ENCODE results near the gene C1orf167.

The C1orf167 gene

DNA sequence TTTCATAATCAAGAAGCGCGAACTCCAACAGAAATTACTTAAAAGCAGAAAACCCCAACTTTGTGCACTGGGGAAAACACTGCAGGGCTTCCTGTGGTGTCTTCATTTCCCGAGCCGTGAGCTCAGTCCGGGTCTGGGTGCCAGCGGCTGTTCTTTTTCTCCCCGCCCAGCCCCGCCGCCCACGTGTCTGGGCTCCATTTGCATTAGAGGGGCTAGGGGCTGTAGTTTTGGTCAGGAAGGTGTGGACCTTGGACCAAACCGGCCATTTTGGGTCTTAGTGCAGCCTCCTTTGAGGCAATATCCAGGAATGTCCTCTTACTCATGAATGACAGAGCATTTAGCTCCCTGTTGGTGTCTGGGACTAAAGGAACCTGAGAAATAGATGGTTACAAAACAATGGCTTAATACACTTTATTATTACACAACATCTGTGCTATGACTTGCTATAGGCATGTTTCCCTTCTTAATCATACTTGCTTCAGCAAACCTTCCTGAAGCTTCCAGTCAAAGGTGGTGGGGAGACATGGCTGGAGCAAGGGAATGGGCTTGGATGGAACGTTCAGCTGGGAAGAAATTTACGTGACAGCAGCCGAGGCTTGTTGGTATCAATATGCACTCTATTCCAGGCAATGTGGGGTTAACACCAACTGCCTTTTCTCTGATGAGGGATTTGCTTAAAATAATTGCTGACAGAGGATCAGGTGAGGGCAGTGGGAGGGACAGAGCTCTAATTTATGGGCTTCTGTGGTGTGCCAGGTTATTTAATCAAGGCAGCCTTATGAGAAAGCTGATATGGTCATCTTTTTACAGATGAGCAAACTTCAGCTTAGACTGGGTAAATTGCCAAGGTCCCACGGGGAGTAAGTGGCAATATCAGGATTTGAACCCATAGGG lies 25.0 kb upstream of the C1orf167 start:
- peak; percentile 70 for DNase-seq

DNA sequence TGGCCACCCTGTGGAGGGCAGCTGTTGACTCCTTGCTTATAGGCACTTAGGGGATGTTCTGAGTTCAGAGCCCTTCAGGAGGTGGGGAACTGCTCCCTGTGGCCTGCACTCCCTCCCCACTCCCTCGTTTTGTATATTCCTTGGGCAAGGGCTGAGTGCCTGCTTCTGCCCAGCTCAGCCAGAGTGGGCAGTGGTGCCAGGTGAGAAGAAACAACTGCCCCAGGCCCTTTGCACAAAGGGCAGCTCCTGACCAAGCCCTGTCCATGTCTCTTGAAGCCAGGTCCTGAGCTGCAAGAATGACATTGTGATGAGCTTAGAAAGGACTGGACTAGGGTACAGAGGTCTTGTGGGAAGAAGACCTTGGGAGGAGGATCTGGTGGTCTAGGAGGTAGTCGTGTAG lies 23.9 kb upstream of the C1orf167 start:
- no peak for DNase-seq

DNA sequence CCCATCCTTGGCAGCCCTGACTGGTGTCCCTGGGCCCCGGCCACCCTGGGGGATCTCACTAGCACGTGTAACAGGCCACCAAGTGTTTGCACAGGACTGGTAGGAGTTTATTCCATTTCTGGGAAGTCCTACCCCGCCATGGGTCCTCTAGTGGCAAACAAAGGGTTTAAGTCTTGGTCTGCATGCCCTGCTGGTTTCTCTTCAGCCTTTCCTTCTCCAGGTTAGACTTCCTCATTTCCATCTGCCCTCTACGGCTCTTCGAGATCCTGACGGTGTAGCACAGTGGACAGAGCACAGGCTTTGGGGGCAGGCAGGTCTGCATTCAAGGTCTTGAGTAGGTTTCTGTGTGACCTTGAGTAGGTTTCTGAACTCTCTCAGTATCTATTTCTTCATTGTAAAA lies 23.2 kb upstream of the C1orf167 start:
- no peak for DNase-seq

DNA sequence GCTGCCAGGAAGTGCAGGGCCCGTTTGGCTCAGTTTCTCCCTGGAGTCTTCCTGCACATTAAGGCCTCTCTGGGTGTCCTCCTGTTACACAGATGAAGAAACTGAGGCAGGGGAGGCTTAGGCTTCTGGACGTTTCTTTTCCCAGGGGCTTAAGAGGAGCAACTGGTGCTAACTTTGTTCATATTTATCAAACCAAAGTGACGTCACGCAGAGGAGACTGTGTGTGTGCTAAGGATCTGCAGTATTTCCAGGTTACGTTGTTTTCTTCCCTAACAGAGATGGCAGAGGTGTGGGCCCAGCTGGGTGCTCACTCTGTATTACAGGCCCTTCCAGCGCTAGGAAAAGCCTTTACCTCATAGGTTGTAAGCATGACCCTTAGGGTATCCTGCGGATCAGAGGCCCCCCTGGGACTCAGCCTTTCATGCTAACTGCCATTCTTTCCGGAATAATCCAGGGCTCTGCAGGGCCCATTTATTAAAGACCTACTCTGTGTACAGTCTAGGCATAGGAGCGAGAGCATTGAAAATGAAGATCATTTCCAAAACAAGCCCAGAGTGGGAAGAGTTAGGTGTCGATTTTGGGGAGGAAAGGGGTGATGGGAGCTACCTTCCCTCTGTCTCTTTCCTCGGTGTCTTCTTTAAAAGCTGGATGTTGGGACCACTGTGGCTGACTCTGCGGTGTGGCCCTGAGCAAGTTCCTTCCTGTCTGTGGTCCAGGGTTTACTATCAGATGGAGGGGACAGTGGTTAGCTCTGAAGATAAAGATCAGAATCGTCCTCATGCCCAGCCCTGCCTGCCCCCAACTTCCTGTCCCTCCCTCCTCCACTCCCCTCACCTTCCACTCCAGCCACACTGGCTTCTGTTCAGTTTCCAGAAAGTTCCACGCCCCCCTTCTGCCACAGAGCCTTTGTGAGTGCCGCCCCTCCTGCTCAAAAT lies 21.5 kb upstream of the C1orf167 start:
- DNase-seq, result no peak

DNA sequence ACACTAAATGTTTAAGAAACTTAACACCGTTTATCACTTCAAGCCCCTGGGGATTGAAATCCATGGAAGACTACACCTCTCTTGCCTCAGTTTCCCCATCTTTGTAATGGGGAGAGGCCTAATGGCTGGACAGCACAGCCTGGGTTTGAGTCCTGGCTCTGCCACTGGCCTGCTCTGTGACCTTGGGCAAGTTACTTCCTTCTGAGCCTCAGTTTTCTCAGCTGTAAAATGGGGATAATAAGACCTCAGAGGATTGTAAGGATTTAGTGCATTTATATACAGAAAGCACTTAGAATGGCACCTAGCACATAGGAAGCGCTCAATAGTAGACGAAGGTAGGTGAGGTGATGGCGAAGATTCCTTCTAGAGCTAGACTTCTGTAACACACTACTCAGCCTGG lies 20.5 kb upstream of the C1orf167 start:
- DNase-seq, result no peak

DNA sequence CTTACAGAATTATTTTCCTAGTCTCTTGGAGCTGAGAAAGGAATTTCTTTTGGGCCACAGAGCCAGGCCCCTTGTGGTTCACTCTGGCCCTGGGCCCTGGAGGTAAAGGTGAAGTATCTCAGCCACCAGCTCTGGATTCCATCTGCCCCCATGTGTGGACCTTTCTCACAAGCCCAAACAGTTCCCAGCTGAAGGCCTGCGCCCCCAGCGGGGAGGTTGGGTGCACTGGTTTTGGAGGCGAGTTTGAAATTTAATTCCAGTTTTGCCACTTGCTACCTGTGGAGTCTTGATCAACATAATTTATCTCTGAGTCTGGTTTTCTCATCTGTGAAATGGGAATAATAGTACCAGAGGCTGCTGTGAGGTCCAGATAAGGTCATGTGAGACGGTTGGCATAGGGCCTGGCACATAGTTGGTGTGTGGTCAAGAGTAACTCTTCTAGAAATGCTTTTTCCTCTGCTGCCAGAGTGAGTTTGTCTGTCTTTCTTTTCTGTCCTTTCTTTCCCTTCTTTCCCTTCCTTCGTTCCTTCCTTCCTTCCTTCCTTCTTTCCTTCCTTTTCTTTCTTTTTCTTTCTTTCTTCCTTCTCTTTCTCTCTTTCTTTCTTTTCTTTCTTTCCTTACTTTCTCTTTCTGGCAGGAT lies 20.0 kb upstream of the C1orf167 start:
- DNase-seq, result no peak

DNA sequence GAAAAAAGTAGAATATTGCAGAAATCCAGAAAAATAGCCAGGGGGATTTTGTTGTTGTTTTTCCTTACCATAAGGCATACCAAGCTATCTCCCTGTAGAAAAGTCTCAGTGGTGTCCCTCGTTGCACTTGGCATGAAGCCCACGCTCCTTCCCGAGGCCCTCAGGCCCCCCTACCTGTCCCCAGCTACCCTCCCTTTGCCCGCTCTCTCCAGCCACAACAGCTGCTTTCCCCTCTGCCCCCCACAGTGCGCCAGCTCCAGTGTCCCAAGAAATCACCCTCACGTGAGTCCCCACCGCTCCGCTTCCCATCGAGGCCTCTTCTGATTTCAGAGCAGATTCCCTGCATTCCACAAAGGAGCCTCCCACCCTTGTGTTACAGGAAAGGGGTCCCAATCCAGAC lies 17.7 kb upstream of the C1orf167 start:
- no peak for DNase-seq

DNA sequence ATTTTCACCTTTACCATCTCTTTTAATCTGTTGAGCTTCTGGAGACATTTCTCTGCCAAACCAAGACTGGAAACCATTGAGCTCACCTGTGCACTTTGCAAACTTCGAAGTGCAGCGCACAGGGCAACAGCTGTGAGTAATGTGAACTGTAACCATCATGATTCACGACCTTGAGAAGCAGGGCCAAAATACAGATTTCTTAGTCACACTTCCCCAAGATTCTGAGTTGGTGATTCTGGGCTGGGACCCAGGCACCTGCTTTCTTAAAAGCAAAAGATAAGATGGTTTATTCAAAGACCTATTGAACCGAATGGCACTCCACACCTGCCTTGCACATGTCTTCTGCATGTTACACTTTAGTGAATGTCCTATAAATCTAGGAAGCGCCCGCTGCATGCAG lies 15.9 kb upstream of the C1orf167 start:
- DNase-seq, result no peak

DNA sequence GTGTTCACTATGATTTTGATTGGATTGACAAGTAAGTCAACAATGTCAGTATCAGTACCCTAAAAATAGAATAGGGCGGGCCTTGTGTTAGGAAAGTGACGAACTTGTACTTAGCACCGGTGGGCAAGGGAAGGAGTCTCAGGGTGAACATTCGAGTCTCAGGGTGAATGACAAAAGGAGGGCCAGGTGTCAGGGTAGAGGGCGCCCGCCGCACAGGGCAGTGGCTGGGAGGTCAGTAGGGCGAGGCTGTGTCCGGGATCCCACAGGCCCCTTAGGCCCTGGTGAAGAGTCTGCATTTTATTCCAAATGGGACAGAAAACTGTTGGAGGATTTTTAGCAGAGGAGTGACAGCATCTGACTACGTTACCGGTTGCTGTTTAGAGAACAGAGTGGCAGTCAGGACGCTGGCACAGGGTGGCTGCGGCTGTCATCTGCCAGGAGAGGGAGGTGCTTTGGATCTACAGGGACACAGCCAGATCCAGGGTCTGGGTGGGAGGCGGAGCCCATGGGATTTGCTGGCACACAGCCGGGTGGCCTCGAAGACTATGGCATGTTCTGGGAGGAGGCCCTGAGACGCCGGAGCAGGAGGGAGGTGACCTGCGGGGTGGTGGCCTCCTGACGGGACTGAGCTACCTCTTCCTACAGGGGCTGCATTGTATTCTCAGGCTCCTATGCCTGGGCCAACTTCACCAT lies 15.1 kb upstream of the C1orf167 start:
- no peak for DNase-seq

DNA sequence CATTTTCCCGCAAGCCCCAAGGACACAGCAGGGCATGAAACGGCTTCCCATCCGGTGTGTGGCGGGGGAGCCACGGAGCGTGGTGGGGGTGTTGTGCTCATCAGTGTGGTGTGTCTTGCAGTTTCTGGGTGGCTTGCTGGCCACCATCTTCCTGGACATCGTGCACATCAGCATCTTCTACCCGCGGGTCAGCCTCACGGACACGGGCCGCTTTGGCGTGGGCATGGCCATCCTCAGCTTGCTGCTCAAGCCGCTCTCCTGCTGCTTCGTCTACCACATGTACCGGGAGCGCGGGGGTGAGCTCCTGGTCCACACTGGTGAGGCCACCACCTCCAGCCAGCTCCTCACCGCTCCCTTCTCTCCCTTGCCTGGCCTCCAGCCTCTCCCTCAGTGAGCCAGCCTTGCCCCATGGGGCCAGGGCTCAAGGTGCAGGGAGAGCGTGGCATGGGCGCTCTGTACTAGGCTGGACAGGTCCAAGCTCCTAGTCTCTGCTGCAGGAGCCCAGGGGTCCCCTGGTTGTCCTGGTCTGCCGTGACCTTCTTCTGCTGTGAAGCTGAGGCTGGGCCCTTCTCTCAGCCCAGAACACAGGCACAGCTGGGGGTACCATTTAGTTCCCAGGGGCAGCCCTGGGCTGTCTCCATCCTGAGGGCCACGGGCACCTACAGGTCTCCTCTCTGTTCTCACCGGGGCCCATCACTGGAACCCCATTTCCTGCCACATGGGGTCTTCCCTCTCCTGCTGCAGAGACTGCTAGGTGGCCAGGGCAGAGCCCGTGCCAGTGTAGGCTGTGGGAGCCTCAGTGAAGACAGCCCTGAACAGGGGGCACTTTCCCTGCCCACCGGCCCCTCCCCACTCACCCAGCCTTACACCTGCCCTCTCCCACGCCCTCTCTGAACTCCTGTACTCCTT lies 13.4 kb upstream of the C1orf167 start:
- no peak for DNase-seq

DNA sequence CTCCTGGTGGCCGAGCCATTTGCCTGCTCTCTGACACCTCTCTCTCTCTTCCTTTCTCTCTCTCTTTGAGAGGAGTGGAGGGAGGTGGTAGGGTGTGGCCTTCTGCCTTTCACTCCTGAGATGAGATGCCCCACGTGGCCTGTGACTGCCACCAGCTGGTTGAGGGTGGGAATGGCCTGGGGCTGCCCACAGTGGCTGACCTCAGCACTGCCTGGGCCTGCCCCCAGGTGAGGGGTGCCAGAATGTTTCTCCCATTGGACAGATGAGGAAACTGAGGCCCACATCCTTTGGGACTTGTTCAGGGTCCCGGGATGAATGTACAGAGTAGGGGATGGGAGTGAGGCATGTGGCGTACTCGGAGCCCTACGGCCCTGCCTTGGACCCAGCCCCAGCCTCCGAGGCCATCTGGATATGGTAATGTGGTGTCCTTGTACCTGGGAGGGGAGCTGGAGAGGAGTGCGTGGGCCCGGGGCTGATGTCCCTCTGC lies 12.7 kb upstream of the C1orf167 start:
- peak; percentile 76 for DNase-seq

DNA sequence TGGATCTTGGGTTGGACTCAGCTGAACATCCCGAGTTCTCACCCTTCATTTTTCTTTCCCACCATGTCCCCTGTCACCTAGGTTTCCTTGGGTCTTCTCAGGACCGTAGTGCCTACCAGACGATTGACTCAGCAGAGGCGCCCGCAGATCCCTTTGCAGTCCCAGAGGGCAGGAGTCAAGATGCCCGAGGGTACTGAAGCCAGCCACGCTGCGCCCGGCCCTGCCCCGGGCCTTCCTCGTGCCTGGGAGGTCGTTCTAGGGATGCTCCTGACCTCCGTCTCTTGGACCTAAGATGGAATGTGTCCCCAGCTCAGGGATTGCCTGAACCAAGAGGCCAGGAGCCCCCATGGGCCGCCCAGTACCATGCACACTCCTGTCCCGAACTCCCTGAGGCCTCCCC lies 12.0 kb upstream of the C1orf167 start:
- DNase-seq, result no peak

DNA sequence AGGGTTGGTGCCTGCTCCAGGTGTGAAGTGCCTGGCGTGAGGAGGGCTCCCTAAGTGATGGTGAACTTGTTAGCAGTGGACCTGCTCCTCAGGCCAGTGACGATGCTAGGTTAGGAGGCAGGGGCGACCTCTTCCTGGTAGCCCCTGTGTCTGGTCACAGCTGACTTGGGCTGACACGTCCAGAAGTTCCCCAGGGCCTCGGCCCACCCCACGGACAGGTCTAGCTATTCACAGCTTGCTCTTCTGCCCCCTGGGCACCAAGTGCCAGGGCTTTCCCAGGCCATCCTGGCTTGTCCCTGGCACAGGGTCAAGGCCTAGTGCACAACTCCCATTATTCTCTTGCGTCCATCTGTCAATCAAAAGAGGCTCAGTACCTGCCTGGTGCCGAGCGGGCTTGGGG lies 10.9 kb upstream of the C1orf167 start:
- no peak for DNase-seq

DNA sequence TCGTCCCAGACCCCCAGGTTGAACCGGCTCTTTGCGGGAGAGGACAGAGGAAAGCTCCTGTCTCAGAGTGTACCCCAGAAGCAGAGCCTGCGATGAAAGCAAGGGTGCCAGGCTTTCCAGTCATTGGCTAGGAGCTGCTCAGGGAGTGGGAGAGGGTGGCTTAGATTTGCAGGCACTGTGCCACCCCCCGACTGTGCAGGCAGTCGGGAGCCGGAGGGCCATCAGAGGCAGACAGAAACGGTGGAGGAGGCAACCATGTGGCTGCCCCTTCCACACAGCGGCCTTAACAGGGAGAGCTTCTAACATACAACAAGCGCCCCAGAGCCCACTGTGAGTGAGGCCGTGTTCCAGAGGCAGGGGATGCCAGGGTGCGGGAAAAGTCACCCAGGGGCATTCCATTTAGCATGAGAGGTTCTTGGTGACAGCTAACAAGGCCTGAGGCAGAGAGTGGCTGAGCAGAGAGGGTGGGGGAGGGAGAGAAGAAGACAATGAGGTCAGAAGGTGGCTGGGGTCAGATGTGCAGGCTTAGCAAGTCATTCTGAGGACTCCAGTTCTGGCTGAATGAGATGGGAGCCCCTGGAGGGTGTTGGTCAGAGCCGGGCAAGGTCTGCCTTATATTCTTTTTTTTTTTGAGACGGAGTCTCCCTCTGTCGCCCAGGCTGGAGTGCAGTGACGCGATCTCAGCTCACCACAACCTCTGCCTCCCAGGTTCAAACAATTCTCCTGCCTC lies 9.5 kb upstream of the C1orf167 start:
- no peak for DNase-seq

DNA sequence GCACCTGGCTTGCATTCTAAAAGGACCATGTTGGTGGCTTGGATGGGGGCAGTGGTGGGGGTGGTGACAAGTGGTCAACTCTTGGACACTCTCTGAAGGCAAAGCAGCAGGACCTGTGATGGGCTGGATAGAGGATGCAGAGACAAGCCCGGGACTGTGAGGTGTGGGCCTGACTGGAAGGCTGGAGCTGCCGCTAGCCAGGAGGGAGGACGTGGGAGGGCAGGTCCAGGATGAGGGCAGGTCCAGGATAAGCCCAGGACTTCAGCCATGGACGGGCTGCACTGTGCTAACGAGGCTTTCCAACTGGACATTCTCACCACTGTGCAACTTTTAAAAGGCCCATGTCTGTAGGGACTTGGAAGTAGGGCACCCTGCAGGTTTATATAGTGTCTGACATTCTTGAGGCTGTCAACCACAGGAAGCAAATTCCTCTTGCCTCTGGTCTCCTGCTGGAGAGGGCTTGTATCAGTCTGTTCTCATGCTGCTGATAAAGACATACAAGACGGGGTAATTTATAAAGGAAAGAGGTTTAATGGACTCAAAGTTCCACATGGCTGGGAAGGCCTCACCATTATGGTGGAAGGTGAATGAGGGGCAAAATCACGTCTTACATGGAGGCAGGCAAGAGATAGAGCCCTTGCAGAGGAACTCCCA lies 8.3 kb upstream of the C1orf167 start:
- DNase-seq, result no peak

DNA sequence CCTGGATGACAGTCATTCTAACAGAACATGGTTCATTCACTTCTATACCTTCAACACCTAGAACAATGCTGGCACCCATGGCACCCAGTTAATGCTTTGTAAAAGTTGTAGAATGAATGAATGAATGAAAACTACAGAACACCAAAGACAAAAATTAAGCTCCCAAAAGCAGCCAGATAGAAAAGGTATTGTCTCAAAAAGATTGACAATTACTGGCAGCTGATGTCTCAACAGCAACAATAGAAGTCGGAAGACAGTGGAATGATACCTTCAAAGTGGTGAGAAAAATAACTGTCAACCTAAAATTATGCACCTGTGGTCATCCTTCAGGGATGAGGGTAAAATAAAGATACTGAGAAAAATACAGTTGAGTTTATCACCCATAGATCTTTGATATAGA lies 4.9 kb upstream of the C1orf167 start:
- DNase-seq, result no peak

DNA sequence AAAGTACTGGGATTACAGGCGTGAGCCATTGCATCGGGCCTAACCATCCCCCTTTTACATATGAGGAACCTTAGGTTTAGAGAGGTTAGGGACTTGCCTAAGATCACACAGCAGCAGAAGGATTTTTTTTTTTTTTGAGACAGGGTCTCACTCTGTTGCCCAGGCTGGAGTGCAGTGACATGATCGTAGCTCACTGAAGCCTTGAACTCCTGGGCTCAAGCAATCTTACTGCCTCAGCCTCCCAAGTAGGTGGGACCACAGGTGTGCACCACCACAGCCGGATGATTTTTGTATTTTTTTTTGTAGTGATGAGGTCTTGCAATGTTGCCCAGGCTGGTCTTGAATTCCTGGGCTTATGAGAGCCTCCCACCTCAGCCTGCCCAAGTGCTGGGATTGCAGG lies 2.2 kb upstream of the C1orf167 start:
- DNase-seq, result no peak

DNA sequence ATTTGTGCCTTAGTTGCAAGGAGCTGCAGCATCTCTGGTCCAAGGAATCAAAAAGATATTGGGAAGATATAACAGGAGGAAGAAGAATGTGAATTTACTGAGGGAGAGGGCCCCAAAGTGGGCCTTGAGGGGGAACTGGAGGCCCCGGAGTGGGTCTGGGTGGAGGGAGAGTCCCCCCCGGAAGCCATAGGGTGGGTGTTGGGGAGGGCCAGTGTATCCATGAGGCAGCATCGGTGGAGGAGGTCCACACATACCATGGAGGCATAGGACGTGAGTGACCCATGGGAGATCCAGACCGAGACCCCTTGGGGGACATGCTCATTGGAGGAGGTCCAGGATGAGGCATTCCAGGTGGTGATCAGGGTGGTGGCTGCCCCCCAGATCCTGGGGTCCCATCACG lies 708 bp upstream of the C1orf167 start:
- DNase-seq, result no peak

DNA sequence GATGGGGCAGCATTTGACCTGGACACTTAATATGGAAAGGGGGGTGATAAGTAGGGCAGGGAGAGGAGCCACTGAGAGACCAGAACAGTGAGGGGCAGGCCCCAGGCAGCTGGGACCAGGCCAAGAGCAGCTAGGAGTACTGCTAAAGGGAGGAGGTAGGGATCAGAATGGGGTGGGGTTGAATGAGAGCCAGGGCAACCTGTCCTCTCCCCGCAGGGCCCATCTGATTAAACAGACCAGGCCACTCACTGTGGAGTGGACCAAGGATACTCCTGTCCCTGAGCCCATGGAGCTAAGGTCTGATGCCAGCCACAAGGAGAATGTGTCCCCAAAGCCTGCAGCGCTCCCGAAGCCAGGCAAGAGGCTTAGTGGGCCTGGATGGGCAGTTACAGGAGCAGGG lies 2.1 kb downstream of the C1orf167 start:
- DNase-seq, result no peak

DNA sequence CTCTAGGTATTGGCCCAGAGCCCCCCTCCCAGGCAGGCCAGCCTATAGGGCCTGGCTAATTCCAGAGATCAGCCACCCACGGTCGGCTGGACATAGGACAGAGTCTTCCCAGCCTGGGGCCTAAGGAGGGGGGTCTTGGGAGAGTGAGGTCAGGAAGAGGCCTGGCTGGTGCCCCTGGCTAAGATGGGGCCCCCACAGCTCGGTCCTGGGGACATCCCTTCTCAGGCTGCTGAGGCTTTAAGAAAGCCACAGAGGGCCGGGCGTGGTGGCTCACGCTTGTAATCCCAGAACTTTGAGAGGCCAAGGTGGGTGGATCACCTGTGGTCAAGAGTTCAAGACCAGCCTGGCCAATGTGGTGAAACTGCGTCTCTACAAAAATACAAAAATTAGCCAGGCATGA lies 2.5 kb downstream of the C1orf167 start:
- DNase-seq, result no peak
